ENCODE results near the gene SUGCT.

DNA sequence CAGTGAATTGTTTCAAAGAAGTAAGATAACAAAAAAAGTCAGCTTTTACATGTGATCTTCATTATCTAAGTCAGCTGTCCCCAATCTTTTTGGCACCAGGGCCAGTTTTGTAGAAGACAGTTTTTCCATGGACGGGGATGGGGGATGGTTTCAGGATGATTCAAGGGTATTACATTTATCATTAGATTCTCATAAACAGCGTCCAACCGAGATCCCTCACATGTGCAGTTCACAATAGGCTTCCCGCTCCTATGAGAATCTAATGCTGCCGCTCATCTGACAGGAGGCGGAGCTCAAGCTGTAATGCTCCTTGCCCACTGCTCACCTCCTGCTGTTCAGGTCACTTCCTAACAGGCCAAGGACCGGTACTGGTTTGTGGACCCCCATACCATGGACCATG is 607.5 kb downstream of the SUGCT start:
- TF ChIP-seq TGIF2 (CRISPR knock-in tag; IDR thresholded peaks at IDR 0.05) = no peak
- TF ChIP-seq TCF7L2 (IDR thresholded peaks at IDR 0.05; ENCODE audit: low read depth, low read length) = no peak
- TF ChIP-seq, protein P1, sequence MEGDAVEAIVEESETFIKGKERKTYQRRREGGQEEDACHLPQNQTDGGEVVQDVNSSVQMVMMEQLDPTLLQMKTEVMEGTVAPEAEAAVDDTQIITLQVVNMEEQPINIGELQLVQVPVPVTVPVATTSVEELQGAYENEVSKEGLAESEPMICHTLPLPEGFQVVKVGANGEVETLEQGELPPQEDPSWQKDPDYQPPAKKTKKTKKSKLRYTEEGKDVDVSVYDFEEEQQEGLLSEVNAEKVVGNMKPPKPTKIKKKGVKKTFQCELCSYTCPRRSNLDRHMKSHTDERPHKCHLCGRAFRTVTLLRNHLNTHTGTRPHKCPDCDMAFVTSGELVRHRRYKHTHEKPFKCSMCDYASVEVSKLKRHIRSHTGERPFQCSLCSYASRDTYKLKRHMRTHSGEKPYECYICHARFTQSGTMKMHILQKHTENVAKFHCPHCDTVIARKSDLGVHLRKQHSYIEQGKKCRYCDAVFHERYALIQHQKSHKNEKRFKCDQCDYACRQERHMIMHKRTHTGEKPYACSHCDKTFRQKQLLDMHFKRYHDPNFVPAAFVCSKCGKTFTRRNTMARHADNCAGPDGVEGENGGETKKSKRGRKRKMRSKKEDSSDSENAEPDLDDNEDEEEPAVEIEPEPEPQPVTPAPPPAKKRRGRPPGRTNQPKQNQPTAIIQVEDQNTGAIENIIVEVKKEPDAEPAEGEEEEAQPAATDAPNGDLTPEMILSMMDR (CRISPR knock-in tag; IDR thresholded peaks at IDR 0.05) = no peak
- no peak for TF ChIP-seq PAX8 (CRISPR knock-in tag; IDR thresholded peaks at IDR 0.05; ENCODE audit: borderline replicate concordance)
- TF ChIP-seq RBM39 (IDR thresholded peaks at IDR 0.05; ENCODE audit: low read depth, low read length, poor library complexity, severe bottlenecking) = no peak
- TF ChIP-seq, protein P2, sequence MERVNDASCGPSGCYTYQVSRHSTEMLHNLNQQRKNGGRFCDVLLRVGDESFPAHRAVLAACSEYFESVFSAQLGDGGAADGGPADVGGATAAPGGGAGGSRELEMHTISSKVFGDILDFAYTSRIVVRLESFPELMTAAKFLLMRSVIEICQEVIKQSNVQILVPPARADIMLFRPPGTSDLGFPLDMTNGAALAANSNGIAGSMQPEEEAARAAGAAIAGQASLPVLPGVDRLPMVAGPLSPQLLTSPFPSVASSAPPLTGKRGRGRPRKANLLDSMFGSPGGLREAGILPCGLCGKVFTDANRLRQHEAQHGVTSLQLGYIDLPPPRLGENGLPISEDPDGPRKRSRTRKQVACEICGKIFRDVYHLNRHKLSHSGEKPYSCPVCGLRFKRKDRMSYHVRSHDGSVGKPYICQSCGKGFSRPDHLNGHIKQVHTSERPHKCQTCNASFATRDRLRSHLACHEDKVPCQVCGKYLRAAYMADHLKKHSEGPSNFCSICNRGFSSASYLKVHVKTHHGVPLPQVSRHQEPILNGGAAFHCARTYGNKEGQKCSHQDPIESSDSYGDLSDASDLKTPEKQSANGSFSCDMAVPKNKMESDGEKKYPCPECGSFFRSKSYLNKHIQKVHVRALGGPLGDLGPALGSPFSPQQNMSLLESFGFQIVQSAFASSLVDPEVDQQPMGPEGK (CRISPR knock-in tag; IDR thresholded peaks at IDR 0.05) = no peak
- no peak for TF ChIP-seq GTF2F1 (IDR thresholded peaks at IDR 0.05; ENCODE audit: low read length)
- no peak for TF ChIP-seq ZNF816 (CRISPR knock-in tag; IDR thresholded peaks at IDR 0.05; ENCODE audit: borderline replicate concordance)
- TF ChIP-seq PHF21A (CRISPR knock-in tag; IDR thresholded peaks at IDR 0.05) = no peak
